ENCODE data around the gene GUCY1A2. TPM values are rescaled to one million over a fixed set of nuclear protein-coding genes. Genes with fewer than 3 reads are reported as not detected.
"Not testable (repeated sequence)": the region's sequence is repeated elsewhere in the genome, so short reads cannot be mapped to it uniquely, and the experiment has no call there.

GUCY1A2 gene
- total RNA-seq, 4 donors from 2014 or later = 22.6 to 147 (median 71.3) TPM

GRCh38 chr11:106889718-106890117 lies 128.6 kb downstream of the GUCY1A2 start:
- no peak for DNase-seq
- H3K4me3 ChIP-seq = no peak overlapping the region
- no peaks in the 10 kb centered on the region for H3K4me1 ChIP-seq
- H3K27ac ChIP-seq = no peak overlapping the region
- TF ChIP-seq POLR2A (IDR thresholded peaks at IDR 0.05) (no peak), CTCF (IDR thresholded peaks at IDR 0.05) (no peak)
- H3K36me3 ChIP-seq = no peaks in the 10 kb centered on the region
- intact Hi-C loops (cut with DNase I; ENCODE audit: low total_unique reads) = no loop called here
- H3K9me3 ChIP-seq = no peaks in the 10 kb centered on the region
- no peaks in the 10 kb centered on the region for H3K27me3 ChIP-seq

DNA sequence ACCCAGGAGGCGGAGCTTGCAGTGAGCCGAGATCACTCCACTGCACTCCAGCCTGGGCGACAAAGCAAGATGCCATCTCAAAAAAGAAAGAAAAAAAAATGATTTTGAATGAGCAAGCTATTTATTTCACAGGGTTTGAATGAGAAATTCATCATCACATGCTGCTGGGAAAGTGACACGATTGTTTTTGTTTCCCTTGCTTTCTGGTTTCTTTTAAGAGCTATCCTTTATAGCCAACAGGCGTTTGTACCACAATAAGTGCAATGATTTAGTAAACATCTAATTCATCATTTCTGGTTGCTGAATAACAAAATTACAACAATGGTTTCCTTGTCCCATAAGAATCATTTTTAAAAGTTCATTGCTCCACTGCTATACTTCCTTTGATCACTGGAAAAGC lies 129.9 kb downstream of the GUCY1A2 start:
- DNase-seq = no peak
- Histone ChIP-seq H3K4me1 (no peaks in the 10 kb centered on the region), H3K27ac (no peak overlapping the region), H3K27me3 (no peaks in the 10 kb centered on the region), H3K36me3 (no peaks in the 10 kb centered on the region), H3K9me3 (no peaks in the 10 kb centered on the region), H3K4me3 (no peak overlapping the region)
- TF ChIP-seq CTCF (IDR thresholded peaks at IDR 0.05) (no peak), POLR2A (IDR thresholded peaks at IDR 0.05) (no peak)
- intact Hi-C loops (cut with DNase I; ENCODE audit: low total_unique reads) = no loop called here

DNA sequence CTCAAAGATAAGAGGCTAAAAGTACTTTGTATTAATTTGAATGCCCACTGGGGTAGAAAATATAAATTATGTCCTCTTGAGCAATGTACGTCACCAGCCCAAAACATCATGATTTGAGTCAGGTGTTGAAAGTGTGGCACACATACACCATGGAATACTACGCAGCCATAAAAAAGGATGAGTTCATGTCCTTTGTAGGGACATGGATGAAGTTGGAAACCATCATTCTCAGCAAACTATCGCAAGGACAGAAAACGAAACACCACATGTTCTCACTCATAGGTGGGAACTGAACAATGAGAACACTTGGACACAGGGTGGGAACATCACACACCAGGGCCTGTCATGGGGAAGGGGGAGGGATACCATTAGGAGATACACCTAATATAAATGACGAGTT lies 134.6 kb downstream of the GUCY1A2 start:
- H3K27ac ChIP-seq; H3K4me1 ChIP-seq; H3K27me3 ChIP-seq; H3K4me3 ChIP-seq; H3K9me3 ChIP-seq; H3K36me3 ChIP-seq; intact Hi-C loops (cut with DNase I; ENCODE audit: low total_unique reads); DNase-seq: not testable (repeated sequence)

- DNase-seq = no peak
- Histone ChIP-seq H3K36me3 (no peaks in the 10 kb centered on the region), H3K4me1 (no peaks in the 10 kb centered on the region), H3K27me3 (no peaks in the 10 kb centered on the region), H3K9me3 (no peaks in the 10 kb centered on the region), H3K4me3 (no peak overlapping the region), H3K27ac (no peak overlapping the region)
- intact Hi-C loops (cut with DNase I; ENCODE audit: low total_unique reads) = no loop called here
- TF ChIP-seq POLR2A (IDR thresholded peaks at IDR 0.05) (no peak), CTCF (IDR thresholded peaks at IDR 0.05) (no peak)
Observed at GRCh38 chr11:106879832-106880546, 138.3 kb downstream of the GUCY1A2 start.

DNA sequence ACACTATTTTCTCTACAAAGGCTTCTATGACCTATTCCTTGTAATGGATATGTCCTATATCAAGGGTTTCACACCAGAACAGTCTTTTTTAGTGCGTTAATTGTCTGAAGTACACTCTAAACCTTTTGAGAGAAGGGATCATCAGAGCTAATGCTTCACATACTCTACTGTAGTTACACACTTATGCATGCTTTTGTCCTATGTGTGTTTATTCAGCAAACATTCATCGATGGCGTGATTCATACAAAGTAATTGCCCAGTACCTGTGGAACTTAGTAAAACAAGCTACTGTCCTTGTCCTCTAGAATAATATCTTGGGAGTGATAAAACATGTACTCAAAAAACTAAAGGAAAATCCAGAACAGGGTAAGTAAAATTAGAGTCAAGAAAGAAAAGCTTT lies 139.2 kb downstream of the GUCY1A2 start:
- Histone ChIP-seq H3K36me3 (no peaks in the 10 kb centered on the region), H3K4me1 (no peaks in the 10 kb centered on the region), H3K27ac (no peak overlapping the region), H3K9me3 (no peaks in the 10 kb centered on the region), H3K27me3 (no peaks in the 10 kb centered on the region), H3K4me3 (no peak overlapping the region)
- intact Hi-C loops (cut with DNase I; ENCODE audit: low total_unique reads) = no loop called here
- TF ChIP-seq CTCF (IDR thresholded peaks at IDR 0.05) (no peak), POLR2A (IDR thresholded peaks at IDR 0.05) (no peak)
- no peak for DNase-seq

- no peaks in the 10 kb centered on the region for H3K9me3 ChIP-seq
- intact Hi-C loops (cut with DNase I; ENCODE audit: low total_unique reads) = no loop called here
- H3K27me3 ChIP-seq = no peaks in the 10 kb centered on the region
- H3K36me3 ChIP-seq = no peaks in the 10 kb centered on the region
- TF ChIP-seq CTCF (IDR thresholded peaks at IDR 0.05) (no peak), POLR2A (IDR thresholded peaks at IDR 0.05) (no peak)
- no peak overlapping the region for H3K4me3 ChIP-seq
- H3K4me1 ChIP-seq = no peaks in the 10 kb centered on the region
- no peak for DNase-seq
- no peak overlapping the region for H3K27ac ChIP-seq
Observed at GRCh38 chr11:106875013-106875412, 143.3 kb downstream of the GUCY1A2 start.

Data from uterus (tissue), 4 donors.